GM18508 (cell line): Measurements from ENCODE around the gene INSM1.

Experiments used
- ATAC-seq: cut with Tn5 transposase; IDR thresholded peaks from one replicate; pipeline ENCODE4 v1.9.1; 2021; ENCODE audit warnings: moderate number of reproducible peaks; ENCODE audit not compliant: insufficient read depth, unreplicated experiment

The INSM1 gene

DNA sequence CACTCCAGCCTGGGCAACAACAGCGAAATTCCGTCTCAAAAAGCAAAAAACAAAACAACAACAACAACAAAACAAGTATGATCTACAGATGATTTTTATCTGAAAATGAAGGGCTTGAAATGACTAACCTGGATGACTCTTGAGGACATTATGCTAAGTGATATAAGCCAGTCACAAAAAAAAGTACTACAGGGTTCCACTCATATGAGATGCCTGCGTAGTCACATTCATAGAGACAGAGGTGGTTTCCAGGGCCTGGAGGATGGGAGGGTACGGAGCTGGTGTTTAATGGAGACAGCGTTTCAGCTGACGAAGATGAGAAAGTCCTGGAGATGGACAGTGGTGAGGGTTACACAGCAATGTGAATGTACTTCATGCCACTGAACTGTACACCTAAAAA is 8.3 kb upstream of the INSM1 start:
- ATAC-seq, result no peak

DNA sequence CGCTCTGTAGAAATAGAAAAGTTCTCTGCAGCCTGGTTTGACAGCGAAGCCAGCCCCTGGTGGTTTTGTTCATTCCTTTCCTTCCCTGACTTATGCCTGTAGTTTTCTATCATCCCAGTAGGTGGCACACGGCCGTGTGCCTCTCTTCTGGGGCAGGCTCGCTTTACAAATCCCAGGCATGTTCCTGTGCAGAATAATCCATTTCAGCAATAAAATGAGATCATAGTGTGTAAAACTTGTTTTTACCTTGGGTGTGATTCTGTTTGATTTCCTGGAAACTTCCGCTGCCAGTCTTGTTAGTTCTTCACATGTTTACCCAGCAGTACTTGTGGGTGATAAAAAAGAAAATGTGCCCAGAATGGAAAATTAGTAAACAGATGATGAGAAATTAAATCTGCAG is 7.4 kb upstream of the INSM1 start:
- ATAC-seq, result no peak

DNA sequence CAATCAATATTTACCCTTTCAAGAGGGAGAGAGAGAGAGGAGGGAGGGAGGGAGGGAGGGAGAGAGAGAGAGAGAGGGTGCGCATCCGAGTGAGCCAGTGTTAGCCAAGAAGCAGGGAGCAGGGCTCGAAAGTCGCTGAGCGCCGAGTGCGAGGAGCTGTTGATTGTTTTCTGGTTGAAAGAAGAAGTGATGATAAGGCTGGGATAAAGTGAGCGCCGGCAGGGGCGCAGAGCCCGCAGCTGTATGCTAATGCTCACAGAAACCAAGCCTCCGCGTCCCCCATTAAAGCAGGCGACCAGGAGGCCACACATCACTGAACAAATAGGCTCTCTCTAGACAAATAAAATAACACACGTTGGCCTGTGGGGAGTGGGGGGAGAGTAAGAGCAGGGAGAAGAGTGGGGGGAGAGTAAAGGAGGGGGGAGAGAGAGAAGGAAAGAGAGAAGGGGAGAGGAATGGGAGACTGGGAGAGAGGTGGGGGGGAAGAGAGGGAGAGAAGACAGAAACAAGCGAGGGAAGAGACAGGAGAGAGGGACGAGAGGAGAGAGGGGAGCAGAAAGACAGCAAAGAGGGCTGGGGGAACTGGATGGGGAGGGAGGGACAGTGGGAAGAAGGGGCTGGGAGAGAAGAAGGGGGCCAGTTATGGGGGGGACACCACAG is 5.0 kb upstream of the INSM1 start:
- no peak for ATAC-seq

DNA sequence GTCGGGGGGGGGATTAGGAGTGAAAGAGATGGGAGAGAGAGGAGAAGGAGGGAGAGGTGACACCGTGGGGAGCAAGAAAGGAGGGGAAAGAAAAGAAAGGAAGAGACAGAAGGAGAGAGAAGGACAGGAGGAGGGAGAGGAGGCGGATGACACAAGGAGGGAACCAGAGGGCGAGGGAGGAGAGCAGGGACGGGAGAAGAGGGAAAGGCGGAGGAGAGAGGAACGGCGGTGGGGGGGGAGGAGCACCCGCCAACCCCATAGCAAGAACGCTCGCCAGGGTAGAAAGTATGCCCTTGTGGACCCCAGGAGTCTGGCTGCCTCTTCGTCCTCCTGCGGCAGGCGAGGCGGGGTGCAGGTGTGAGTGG is 4.5 kb upstream of the INSM1 start:
- ATAC-seq, result no peak

DNA sequence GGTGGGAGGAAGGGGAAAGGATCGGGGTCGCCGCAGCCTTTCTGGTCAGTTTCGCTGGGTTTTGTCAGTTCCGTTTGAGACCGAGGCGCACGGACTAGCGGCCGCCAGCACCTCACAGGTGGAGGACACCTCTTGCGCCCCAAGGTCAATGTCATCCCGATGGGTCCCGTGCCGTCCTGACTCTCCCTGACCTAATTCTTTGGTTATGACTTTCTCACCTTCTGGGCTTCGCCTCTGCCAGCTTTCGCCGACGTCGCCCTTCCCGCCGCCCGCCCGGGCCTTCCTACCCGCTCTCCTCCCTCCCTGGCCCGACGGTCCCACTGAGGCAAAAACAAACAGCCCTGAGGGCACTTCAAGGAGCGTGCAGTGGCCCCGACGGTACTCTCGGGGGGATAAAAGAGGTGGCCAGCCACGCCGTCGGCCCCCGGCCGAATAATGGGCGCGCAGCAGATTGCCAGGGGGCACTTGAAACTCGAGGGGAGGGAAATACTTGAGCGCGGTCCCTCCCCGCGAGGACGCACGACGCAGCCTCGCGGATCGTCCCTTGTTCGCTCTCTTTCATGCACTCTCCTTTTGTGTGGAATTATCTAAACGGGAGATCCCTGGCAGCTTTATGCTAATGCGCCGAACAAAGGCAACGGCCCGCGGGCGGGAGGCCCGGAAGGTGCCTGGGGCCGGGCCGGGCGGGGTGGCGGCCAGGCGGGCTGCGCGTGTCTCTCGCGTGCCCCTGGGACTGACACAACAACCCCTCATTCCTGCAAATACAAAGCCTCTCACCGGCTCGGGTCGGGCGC is 3.9 kb upstream of the INSM1 start:
- ATAC-seq, result no peak

DNA sequence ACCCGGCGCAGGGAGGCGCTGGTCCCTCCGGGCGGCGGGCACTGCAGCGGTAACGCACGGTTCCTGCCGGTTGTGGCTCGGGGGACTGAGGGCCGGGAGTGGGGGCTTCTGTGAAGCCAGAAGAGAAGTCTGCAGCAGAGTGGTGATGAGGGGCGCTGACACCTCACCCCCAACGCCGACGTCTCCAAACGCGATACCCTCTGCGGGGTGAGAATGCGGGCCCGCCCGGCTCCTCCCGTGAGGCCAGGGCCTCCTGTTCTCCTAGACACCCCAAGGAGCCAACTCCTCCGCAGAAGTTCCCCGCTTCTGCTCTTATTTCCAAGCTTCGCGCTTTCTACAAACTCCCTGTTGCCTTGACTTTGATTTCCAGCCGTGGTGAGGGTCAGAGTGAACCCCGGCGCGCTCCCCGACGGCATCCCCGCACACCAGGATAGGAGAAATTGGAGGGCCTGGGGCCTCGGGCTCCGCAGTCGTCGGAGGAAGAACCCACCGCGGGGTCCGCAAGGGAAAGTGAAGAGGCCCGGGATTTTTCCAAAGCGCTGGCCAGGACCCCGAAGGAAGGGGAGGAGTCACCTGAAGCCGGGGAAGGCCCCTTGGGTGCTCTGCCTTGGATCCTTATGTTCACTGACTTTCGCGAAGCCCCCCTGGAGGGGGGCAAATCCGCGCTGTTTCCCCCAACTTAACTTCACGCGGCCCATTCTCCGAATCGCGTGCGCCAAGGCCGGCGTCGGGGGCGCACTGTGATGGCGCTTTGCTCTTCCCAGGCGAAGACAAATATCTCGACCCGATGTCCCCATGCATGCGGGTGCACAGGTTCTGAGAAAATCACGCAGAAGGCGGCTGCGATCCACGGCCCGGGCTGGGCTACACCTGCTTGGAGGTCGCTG is 3.1 kb upstream of the INSM1 start:
- ATAC-seq, result no peak

DNA sequence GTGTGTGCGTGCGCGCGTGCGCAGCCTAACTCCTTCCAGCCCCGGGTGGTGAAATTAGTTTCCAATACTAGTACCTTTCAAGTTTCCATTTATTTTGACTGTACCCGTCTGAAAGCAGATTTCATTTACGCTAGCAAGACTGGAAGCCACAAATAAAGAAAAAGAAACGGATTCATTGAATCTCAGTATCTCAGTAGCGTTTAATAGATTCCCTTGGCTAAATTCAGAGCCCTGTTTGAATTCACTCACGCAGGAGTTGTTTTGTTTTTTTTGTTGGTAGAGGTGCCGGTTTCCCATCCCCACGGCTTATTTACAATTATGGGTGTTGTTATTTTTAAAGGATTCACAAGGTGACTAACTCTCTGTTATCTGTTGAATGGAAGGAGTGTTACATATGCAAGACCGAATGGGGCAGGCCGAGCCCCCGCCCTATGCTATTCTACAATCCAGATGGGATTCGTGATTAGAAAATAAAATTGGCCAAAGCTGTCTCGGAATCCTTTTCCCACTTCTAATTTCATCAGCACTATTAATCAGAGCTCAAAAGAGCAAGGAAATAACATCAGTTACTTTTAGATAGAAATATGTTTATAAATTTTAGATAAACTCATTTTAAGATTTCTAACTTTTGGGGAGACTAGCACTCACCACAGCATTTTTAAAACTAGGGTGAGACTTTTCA is 2.3 kb upstream of the INSM1 start:
- ATAC-seq, result no peak

DNA sequence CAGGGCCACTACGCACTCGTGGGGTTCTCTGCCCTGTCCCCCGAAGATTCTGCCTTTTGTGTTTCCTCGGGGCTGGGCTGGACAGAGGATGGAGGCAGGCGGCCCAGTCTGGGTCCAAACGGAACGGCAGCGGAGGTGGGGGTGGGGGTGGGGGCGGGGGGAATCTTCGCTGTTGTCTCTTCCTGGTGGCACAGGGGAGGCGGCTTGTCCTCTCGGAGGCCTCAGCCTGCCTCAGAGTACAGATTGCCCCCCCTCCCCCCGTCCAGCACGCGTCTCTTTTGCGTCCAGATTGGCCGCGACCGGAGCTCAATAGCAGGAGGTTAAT is 1.4 kb upstream of the INSM1 start:
- ATAC-seq, result no peak

DNA sequence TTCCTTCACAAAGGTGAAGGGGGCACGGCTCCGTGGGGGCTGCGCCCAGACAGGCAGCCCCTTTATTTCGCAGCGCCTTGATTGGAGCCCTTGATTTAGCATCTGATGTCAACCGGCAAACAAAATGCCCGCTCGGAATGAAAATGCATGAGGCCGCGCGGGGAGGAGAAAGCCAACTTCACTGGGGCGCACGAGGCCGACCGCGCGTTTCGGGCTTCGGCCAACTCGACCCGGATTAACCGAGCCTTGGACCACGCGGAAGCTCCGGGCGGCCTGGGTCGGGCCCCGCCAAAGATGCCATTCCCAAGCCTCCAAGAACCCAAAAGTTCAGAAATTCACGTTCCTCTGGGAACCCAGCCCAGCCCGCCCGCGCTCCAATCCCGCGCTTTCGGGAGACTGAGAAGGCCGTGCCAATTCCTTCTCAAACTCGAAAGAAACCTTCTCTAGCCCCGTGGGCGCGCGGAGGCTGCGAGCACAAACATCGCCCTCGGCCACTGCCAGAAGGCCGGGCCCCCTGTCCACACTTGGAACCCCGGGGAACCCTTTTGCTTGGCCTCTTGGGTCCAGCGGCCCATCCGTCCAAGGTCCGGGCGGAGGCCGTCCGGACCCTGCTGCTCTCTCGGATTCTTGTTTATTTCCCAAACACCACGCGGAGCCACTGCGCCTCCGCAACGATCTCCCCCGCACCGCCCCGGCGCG is 879 bp upstream of the INSM1 start:
- no peak for ATAC-seq

DNA sequence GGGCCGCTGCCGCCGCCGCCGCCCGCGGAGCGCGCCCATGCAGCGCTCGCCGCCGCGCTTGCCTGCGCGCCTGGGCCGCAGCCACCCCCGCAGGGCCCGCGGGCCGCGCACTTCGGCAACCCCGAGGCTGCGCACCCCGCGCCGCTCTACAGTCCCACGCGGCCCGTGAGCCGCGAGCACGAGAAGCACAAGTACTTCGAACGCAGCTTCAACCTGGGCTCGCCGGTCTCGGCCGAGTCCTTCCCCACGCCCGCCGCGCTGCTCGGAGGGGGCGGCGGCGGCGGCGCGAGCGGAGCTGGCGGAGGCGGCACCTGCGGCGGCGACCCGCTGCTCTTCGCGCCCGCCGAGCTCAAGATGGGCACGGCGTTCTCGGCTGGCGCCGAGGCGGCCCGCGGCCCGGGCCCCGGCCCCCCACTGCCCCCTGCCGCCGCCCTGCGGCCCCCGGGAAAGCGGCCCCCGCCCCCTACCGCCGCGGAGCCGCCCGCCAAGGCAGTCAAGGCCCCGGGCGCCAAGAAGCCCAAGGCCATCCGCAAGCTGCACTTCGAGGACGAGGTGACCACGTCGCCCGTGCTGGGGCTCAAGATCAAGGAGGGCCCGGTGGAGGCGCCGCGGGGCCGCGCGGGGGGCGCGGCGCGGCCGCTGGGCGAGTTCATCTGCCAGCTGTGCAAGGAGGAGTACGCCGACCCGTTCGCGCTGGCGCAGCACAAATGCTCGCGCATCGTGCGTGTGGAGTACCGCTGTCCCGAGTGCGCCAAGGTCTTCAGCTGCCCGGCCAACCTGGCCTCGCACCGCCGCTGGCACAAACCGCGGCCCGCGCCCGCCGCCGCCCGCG is 730 bp downstream of the INSM1 start:
- no peak for ATAC-seq

DNA sequence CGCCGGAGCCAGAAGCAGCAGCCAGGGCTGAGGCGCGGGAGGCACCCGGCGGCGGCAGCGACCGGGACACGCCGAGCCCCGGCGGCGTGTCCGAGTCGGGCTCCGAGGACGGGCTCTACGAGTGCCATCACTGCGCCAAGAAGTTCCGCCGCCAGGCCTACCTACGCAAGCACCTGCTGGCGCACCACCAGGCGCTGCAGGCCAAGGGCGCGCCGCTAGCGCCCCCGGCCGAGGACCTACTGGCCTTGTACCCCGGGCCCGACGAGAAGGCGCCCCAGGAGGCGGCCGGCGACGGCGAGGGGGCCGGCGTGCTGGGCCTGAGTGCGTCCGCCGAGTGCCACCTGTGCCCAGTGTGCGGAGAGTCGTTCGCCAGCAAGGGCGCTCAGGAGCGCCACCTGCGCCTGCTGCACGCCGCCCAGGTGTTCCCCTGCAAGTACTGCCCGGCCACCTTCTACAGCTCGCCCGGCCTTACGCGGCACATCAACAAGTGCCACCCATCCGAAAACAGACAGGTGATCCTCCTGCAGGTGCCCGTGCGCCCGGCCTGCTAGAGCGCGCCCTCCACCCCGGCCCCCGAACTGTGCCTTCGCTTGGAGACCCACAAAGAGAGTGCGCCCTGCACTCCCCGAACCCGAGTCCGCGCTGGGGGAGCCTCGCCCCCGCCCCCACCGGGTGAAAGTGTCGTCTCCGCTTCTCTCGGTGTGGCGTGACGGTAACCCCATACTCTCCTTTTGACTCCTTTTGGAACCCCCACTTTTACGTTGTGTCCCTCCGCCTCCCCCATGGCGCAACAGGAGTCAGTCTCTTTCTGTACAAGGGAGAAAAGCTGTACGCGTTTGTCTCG is 1.6 kb downstream of the INSM1 start:
- no peak for ATAC-seq

DNA sequence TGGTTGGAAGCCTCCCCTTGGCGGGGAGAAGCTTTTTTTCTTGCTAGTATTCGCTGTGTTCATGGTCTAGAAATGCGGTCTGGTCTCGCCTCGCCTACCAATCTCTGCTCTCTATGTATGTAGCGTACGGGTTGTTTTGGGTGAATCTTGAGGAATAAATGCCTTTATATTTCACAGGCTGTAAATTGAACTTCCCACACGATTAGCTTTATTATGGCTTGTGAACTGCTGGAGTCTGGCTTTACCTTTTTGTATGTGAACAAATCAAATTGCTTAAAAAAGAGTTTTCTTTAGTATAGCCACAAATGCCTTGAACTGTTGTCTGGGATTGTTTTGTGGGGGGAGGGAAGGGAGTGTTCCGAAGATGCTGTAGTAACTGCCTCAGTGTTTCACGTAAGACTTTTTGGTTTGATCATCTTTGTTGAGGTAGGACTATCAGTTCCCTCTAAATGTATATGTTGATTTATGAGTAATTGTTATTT is 2.2 kb downstream of the INSM1 start:
- no peak for ATAC-seq

DNA sequence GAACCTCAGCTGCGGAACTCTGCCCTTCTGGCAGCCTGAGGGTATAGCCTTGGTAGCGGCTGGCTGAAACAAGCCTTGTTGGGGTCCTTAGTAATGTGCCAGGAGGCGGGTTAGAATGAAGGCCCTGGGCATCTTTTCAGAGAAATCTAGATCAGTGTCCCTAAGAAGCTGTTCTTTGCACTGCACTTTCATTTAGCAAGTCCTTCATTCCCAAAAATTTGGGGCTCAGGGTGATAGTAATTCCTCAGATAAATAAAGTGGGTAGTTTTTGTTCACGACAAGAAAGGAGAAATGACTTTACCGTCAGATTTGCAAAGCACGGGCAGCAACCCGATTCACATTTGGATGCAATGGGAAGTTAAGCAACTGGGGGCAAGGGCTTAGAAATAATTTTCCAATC is 3.2 kb downstream of the INSM1 start:
- ATAC-seq, result no peak

DNA sequence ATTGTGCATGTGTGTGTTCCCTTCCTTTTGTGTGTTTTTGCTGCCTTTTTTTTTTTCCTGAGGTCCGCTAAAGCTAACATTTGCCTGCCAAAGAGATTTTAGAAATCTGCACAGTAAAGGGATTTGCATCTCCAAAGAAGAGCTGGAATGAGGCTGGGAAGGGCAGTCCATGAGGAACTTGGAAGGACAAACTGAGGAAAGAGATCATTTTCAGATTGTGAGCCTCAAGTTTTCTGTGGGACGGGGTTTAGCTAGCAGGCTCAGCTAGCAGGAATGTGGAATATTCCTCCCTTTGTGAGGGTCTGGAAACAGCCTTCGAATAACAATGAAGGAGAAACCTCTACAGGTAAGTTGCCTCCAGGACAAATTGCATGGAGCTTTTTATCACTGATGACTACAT is 3.8 kb downstream of the INSM1 start:
- ATAC-seq, result no peak

DNA sequence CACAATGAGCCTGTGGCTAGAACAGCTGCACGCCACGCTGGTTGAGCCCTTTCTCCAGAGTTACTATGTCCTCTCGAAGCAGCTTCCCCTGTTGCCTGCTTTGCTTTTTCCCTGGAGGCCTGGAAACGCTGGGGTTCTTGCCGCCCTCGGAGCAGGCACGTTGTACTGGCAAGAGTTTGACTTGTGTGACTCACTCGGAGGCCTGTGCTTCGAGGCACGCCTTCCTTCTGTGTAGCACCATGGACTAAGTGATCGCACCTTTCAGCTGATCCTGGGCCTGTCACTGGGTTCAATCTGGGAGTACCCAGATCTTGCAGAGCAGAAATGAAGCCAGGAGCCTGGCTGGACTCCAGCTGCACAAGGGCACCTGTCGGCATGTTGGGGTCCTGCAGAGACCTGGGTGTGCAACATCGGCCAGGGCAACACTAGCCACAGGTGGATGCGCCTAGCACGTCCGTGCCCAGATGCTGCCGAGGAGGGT is 5.2 kb downstream of the INSM1 start:
- no peak for ATAC-seq

DNA sequence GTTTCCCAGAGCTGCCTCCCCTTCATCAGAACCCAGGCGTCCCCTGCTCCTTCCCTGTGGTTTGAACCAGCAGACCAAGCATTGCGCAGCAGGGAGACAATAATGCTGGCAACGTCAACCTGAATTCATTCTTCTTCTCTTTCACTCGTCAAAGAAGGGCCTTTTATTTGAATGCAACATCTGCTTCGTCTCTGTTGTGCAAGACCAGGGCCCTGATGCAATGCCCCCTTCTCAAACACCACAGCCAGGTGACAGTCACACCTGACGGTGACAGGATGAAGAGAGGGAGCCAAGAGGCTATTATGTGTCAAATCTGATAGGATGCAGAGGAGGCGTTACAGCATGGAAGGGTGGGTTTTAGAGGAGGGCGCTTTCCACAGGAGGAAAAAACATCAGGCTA is 8.0 kb downstream of the INSM1 start:
- ATAC-seq, result no peak

DNA sequence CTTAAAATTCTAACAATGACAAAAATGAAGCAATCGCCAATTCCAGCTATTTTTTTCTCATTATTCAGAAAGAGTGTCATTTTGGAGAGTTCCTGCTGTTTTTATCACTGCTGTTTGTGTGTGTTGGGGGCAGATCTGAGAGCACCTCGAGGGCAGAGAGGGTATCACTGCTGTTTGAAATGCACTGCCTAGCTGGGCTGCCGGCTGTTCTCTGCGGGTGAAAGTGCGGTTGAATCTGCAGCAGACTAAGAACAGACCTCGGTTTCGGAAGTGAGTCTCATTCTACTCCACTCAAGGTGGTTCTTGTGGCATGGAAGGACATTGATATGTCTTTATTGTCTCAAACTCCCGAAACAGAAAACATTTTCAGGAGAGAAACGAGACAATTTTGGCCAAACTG is 18.3 kb downstream of the INSM1 start:
- no peak for ATAC-seq

DNA sequence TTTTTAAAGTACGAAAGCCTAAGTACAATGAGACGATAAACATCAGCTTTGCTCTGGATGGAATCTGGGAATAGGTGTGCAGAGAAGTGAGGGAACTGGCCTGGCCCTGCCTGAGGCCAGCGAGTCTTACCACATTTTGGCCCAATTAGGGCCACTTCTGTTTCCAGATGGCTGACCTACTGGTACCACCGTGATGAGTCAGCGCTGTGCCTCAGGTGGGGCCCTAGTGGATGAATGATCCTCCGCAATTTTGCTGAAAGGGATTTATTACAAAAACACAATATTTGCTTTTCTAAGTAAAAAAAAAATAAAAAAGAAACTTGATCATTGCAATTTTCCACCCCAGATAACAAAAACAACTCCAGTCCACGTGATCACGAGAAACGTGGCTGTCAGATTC is 22.5 kb downstream of the INSM1 start:
- ATAC-seq, result no peak
